ENCODE measurements around the gene ADAMTS7. TPM values are rescaled to one million over a fixed set of nuclear protein-coding genes. Genes with fewer than 3 reads are reported as not detected.
A peak's percentile ranks its signal among the peaks of the same experiment; 100 is the strongest.

Gene ADAMTS7
- total RNA-seq, 1 donor from 2014 or later = 7.3 TPM

DNA sequence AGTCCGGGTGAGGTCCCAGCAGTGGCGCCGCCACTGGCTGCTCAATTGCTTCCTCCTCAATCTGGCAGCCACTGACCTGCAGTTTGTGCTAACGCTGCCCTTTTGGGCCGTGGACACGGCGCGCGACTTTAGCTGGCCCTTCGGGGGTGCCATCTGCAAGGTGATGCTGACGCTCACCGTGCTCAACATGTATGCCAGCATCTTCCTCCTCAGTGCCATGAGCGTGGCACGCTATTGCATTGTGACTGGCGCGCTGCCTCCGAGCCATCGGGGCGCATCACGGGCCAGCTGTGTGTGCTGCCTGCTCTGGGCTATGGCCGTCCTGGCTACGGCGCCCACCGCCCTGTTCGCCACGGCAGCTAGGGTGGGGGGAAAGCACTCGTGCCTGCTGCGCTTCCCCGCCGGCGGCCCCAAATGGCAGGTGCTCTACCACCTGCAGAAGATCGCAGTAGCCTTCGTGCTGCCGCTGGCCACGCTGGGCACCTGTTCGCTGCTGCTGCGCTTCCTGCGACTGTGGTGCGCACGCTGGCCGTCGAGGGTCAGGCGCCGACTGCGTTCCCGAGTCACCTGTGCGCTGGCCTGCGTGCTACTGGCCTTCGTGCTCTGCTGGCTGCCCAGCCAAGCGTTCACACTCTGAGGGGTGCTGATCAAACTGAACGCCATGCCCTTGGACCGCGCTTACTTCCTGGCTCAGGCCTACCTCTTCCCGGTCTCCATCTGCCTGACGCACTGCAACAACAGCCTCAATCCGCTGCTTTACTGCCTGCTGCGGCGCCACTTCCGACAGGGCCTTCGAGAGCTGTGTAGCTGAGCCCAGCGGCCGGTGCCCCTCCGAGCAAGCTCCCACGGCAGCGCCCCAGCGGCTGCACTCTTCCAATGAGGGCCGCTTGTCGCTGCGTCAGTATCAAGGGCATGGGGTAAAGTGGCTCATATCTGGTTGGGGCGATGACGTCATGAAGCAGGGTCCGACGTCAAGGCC is 20.3 kb upstream of the ADAMTS7 start:
- H3K27me3 ChIP-seq (ENCODE audit: control insufficient read depth in 3 of 3, insufficient read depth in 3 of 3, low read length in 3 of 3) = peaks cover 8 to 21% (median 19%) of the 10 kb centered on the region in 3 donors
- H3K4me3 ChIP-seq (ENCODE audit: low read length in 3 of 3) = no peak overlapping the region
- H3K36me3 ChIP-seq (ENCODE audit: control insufficient read depth in 3 of 3, insufficient read depth in 3 of 3, low read length in 3 of 3) = no peaks in the 10 kb centered on the region

DNA sequence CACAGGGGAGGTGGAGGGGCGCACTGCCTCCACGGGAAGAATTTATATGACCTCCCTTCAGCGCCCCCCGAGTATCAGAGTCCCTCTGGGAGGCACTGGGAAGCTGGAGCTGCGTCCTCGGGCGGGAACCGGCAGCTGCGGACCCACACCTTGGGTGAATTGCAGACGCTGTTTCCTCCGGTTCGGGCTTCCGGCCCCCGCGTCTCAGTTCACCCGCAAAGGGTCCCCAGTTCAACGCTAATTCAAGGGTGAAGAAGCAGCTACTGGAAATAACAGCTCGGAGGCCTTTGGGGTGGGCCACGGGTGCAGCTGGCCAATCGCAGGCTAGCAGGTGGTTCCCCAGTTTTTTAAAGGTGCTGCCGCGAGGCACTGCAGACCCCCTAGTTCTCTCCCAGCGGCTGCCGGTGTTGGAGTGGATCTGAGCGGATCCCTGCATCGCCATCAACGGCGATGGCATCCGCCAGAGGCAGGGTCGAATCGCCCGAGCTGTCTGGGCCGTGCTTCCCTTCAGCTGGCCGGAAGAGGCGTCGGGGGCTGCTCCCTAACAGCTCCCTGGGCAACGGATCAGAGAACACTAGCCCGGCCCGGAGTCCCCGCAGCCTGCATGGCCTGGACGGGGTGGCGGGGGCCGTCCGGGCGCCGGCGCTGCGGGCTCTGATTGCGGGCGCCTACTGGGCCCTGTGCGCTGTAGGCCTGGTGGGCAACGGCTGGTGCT is 19.4 kb upstream of the ADAMTS7 start:
- no peak overlapping the region for H3K4me3 ChIP-seq (ENCODE audit: low read length in 3 of 3)
- H3K4me1 ChIP-seq (ENCODE audit: control insufficient read depth in 3 of 3, insufficient read depth in 3 of 3, low read length in 3 of 3) = peaks cover 0 to 2% (median 1%) of the 10 kb centered on the region in 3 donors
- H3K27me3 ChIP-seq (ENCODE audit: control insufficient read depth in 3 of 3, insufficient read depth in 3 of 3, low read length in 3 of 3) = peaks cover 8 to 21% (median 19%) of the 10 kb centered on the region in 3 donors
- no peaks in the 10 kb centered on the region for H3K9me3 ChIP-seq (ENCODE audit: control insufficient read depth in 3 of 3, low read length in 3 of 3)
- H3K36me3 ChIP-seq (ENCODE audit: control insufficient read depth in 3 of 3, insufficient read depth in 3 of 3, low read length in 3 of 3) = no peaks in the 10 kb centered on the region
- no peak overlapping the region for H3K9ac ChIP-seq (ENCODE audit: low read depth in 1 of 3, low read length in 3 of 3)
- no peak overlapping the region for H3K27ac ChIP-seq (ENCODE audit: low read depth, low read length)

More for the DNA sequence above, 20.3 kb upstream of the ADAMTS7 start:
- H3K27ac ChIP-seq (ENCODE audit: low read depth, low read length) = no peak overlapping the region
- H3K9ac ChIP-seq (ENCODE audit: low read depth in 1 of 3, low read length in 3 of 3) = no peak overlapping the region
- H3K4me1 ChIP-seq (ENCODE audit: control insufficient read depth in 3 of 3, insufficient read depth in 3 of 3, low read length in 3 of 3) = no peaks in the 10 kb centered on the region
- no peaks in the 10 kb centered on the region for H3K9me3 ChIP-seq (ENCODE audit: control insufficient read depth in 3 of 3, low read length in 3 of 3)

DNA sequence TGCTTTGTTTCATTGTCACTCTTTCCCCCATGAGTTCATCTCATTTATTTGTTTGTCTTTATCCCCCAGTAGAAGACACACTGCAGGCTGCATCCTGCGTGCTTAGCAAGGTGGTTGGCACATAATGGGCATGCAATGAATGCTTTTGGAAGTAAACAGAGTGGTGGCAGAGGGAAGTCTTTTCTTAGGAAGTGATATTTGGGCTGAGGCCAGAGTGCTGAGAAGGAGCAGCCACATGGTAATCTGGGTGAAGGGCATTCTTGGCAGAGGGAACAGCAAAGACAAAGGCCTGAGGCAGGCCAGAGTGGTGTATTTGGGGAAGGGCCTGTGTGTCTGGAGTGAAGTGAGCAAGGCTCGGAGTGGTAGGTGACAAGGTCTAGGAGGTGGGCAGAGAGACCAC is 17.7 kb upstream of the ADAMTS7 start:
- peaks cover 0 to 6% (median 3%) of the 10 kb centered on the region in 3 donors for H3K4me1 ChIP-seq (ENCODE audit: control insufficient read depth in 3 of 3, insufficient read depth in 3 of 3, low read length in 3 of 3)
- no peaks in the 10 kb centered on the region for H3K9me3 ChIP-seq (ENCODE audit: control insufficient read depth in 3 of 3, low read length in 3 of 3)
- H3K27ac ChIP-seq (ENCODE audit: low read depth, low read length) = no peak overlapping the region
- no peaks in the 10 kb centered on the region for H3K36me3 ChIP-seq (ENCODE audit: control insufficient read depth in 3 of 3, insufficient read depth in 3 of 3, low read length in 3 of 3)
- no peak overlapping the region for H3K4me3 ChIP-seq (ENCODE audit: low read length in 3 of 3)
- H3K27me3 ChIP-seq (ENCODE audit: control insufficient read depth in 3 of 3, insufficient read depth in 3 of 3, low read length in 3 of 3) = peaks cover 8 to 21% (median 19%) of the 10 kb centered on the region in 3 donors
- H3K9ac ChIP-seq (ENCODE audit: low read depth in 1 of 3, low read length in 3 of 3) = no peak overlapping the region

DNA sequence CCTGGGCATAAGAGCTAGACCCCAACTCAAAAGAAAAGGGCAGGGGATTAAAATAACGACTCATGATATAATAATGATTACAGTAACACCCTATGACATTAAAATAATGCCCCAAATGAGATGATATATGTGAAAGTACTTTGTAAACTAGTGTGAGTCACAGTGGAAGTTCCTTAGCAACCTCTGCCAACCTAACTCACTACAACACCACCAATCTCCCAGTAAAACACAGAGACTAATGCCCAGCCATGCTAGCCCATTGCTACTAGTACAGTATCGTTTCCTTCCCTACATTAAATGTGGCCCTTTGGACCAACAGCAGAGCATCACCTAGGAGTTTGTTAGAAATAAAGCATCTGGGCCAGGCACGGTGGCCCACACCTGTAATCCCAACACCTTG is 11.2 kb upstream of the ADAMTS7 start:
- H3K27me3 ChIP-seq (ENCODE audit: control insufficient read depth in 3 of 3, insufficient read depth in 3 of 3, low read length in 3 of 3) = no peaks in the 10 kb centered on the region
- H3K27ac ChIP-seq (ENCODE audit: low read depth, low read length) = no peak overlapping the region
- no peaks in the 10 kb centered on the region for H3K36me3 ChIP-seq (ENCODE audit: control insufficient read depth in 3 of 3, insufficient read depth in 3 of 3, low read length in 3 of 3)
- H3K4me1 ChIP-seq (ENCODE audit: control insufficient read depth in 3 of 3, insufficient read depth in 3 of 3, low read length in 3 of 3) = peaks cover 0 to 6% (median 3%) of the 10 kb centered on the region in 3 donors
- no peaks in the 10 kb centered on the region for H3K9me3 ChIP-seq (ENCODE audit: control insufficient read depth in 3 of 3, low read length in 3 of 3)
- H3K4me3 ChIP-seq (ENCODE audit: low read length in 3 of 3) = no peak overlapping the region
- H3K9ac ChIP-seq (ENCODE audit: low read depth in 1 of 3, low read length in 3 of 3) = no peak overlapping the region

DNA sequence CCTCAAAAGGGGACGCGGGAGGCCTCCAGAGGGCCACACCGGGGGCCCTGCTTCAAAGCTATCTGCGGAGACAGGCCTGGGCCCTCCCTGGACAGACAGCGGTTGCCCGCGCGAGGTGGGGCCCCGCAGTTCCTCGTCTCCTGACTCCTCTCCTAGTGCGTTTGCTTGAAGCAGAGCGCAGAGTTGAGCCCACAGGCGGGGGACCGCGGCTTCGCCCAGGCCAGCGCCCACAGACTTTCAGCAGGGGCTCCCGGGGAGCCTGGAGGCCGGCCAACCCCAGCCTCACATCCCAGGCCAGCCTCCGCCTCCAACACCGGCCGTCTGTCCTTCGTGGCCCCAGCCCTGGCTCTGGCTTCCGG is 540 bp upstream of the ADAMTS7 start:
- peaks cover 6 to 14% (median 8%) of the 10 kb centered on the region in 3 donors for H3K4me1 ChIP-seq (ENCODE audit: control insufficient read depth in 3 of 3, insufficient read depth in 3 of 3, low read length in 3 of 3)
- peak overlapping the region; percentile 44 for H3K27ac ChIP-seq (ENCODE audit: low read depth, low read length)
- peaks cover 0 to 3% (median 3%) of the 10 kb centered on the region in 3 donors for H3K9me3 ChIP-seq (ENCODE audit: control insufficient read depth in 3 of 3, low read length in 3 of 3)
- H3K36me3 ChIP-seq (ENCODE audit: control insufficient read depth in 3 of 3, insufficient read depth in 3 of 3, low read length in 3 of 3) = no peaks in the 10 kb centered on the region
- H3K9ac ChIP-seq (ENCODE audit: low read depth in 1 of 3, low read length in 3 of 3) = peak overlapping the region; percentile 62 to 77 (median 74)
- H3K27me3 ChIP-seq (ENCODE audit: control insufficient read depth in 3 of 3, insufficient read depth in 3 of 3, low read length in 3 of 3) = peaks cover 0 to 14% (median 8%) of the 10 kb centered on the region in 3 donors
- peak overlapping the region; percentile 23 to 63 (median 36) for H3K4me3 ChIP-seq (ENCODE audit: low read length in 3 of 3)

DNA sequence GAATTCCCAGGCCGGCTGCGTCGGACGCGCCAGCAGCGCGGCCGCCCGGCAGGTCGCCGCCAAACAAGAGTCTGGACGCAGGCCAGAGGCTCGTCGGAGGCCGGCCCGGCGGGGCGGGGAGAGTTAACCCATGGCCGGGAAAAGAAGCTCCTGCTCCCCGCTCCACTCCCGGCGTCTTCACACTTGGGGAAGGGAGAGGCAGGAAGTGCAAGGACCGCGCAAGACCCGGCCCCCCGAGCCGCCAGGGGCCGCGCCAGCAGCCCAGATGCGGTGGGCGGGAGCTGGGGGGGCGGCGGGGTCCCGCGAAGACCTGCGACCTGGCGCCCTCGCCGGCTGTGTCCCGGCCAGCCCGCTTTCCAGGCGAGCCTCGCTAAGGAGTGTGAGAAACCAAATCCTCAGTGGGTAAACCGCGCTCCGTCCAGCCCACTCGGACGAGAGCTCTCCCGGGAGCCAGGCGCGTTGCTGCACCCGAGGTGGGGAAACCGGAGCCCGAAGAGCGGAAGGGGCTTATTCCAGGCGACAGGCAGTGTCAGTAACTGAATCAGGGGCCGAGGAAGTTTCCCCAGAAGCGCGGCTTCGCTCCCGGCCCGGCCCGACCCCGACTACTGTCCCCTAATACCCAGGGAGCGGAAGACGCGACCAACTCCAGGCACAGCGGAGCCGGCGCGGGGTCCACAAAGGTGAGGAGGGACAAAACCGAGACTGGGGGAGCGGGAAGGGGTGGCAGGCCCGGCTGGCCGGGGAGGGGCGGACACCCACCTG is 721 bp downstream of the ADAMTS7 start:
- Histone ChIP-seq H3K27me3 (ENCODE audit: control insufficient read depth in 3 of 3, insufficient read depth in 3 of 3, low read length in 3 of 3) (peaks cover 0 to 14% (median 8%) of the 10 kb centered on the region in 3 donors), H3K9ac (ENCODE audit: low read depth in 1 of 3, low read length in 3 of 3) (peak overlapping the region; percentile 10 to 69 (median 45)), H3K9me3 (ENCODE audit: control insufficient read depth in 3 of 3, low read length in 3 of 3) (peaks cover 0 to 3% (median 3%) of the 10 kb centered on the region in 3 donors), H3K27ac (ENCODE audit: low read depth, low read length) (no peak overlapping the region), H3K4me1 (ENCODE audit: control insufficient read depth in 3 of 3, insufficient read depth in 3 of 3, low read length in 3 of 3) (peaks cover 6 to 14% (median 8%) of the 10 kb centered on the region in 3 donors), H3K4me3 (ENCODE audit: low read length in 3 of 3) (peak overlapping the region; percentile 43 to 68 (median 65)), H3K36me3 (ENCODE audit: control insufficient read depth in 3 of 3, insufficient read depth in 3 of 3, low read length in 3 of 3) (no peaks in the 10 kb centered on the region)

DNA sequence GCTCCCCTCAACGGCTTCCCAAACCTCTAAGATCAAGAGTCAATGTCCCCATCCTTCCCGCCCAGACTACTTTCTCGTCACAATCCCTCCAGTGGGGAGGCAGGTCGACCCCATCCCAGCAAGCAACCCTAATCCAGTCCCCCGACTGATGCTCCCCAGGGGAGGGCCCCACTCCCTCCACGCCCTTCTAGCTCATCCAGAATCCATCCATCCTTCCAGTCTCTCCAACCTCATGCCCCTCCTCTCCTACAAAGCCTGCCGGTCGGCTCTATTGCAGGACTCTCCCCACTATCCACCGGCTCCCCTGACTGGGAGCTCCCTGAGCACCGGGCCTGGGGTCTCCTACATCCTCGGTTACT is 1.3 kb downstream of the ADAMTS7 start:
- Histone ChIP-seq H3K27ac (ENCODE audit: low read depth, low read length) (no peak overlapping the region), H3K9me3 (ENCODE audit: control insufficient read depth in 3 of 3, low read length in 3 of 3) (peaks cover 0 to 3% (median 3%) of the 10 kb centered on the region in 3 donors), H3K4me1 (ENCODE audit: control insufficient read depth in 3 of 3, insufficient read depth in 3 of 3, low read length in 3 of 3) (peaks cover 6 to 14% (median 8%) of the 10 kb centered on the region in 3 donors), H3K4me3 (ENCODE audit: low read length in 3 of 3) (peak overlapping the region in 2 of 3 donors; percentile 43 to 68), H3K9ac (ENCODE audit: low read depth in 1 of 3, low read length in 3 of 3) (peak overlapping the region in 1 of 3 donors; percentile 45), H3K27me3 (ENCODE audit: control insufficient read depth in 3 of 3, insufficient read depth in 3 of 3, low read length in 3 of 3) (peaks cover 0 to 14% (median 8%) of the 10 kb centered on the region in 3 donors), H3K36me3 (ENCODE audit: control insufficient read depth in 3 of 3, insufficient read depth in 3 of 3, low read length in 3 of 3) (no peaks in the 10 kb centered on the region)

DNA sequence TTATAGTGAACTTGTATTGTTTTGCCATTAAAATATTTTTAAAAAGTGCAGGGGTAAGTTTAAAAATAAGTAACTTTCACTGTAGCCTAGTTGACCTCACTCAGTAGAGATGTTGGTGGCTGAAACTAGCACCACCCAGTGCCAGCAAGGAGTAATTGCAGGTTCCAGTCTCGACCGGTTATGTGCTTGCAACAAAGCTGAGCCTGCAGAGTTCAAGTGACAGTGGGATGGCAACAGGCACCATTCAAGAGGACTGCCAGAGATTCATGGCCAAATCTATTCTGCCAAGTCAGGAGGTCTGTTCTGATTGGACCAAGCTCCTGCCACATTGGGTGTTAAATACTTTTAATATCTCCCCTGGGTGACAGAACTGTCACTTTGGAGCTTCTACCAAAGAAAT is 2.7 kb downstream of the ADAMTS7 start:
- Histone ChIP-seq H3K4me1 (ENCODE audit: control insufficient read depth in 3 of 3, insufficient read depth in 3 of 3, low read length in 3 of 3) (peaks cover 6 to 14% (median 8%) of the 10 kb centered on the region in 3 donors), H3K9ac (ENCODE audit: low read depth in 1 of 3, low read length in 3 of 3) (no peak overlapping the region), H3K4me3 (ENCODE audit: low read length in 3 of 3) (no peak overlapping the region), H3K27me3 (ENCODE audit: control insufficient read depth in 3 of 3, insufficient read depth in 3 of 3, low read length in 3 of 3) (peaks cover 0 to 14% (median 8%) of the 10 kb centered on the region in 3 donors), H3K36me3 (ENCODE audit: control insufficient read depth in 3 of 3, insufficient read depth in 3 of 3, low read length in 3 of 3) (no peaks in the 10 kb centered on the region), H3K27ac (ENCODE audit: low read depth, low read length) (no peak overlapping the region), H3K9me3 (ENCODE audit: control insufficient read depth in 3 of 3, low read length in 3 of 3) (peaks cover 0 to 3% (median 3%) of the 10 kb centered on the region in 3 donors)

DNA sequence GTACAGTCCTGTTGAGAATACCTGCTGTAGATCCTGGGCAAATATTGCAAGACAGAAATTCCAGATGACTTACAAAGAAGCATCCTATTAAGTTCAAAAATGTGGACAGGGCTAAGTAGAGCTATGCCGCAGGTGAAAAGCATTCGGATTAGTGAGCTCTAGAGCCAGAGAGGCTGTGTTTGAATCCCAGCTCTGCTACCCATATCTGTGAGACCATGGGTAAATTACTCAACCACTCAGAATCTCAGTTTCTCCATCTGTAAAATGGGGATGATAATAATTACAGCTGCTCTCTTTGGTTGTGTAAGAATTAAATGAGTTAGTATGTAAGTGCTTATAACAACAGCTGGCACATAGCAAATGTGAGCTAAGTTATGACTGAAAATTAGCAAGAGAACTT is 3.9 kb downstream of the ADAMTS7 start:
- Histone ChIP-seq H3K9ac (ENCODE audit: low read depth in 1 of 3, low read length in 3 of 3) (no peak overlapping the region), H3K9me3 (ENCODE audit: control insufficient read depth in 3 of 3, low read length in 3 of 3) (peaks cover 0 to 3% (median 3%) of the 10 kb centered on the region in 3 donors), H3K36me3 (ENCODE audit: control insufficient read depth in 3 of 3, insufficient read depth in 3 of 3, low read length in 3 of 3) (no peaks in the 10 kb centered on the region), H3K27me3 (ENCODE audit: control insufficient read depth in 3 of 3, insufficient read depth in 3 of 3, low read length in 3 of 3) (peaks cover 0 to 14% (median 2%) of the 10 kb centered on the region in 3 donors), H3K27ac (ENCODE audit: low read depth, low read length) (no peak overlapping the region), H3K4me1 (ENCODE audit: control insufficient read depth in 3 of 3, insufficient read depth in 3 of 3, low read length in 3 of 3) (peaks cover 6 to 11% (median 8%) of the 10 kb centered on the region in 3 donors), H3K4me3 (ENCODE audit: low read length in 3 of 3) (no peak overlapping the region)
